Activated CD4-positive, CD25-positive, alpha-beta regulatory T cell treated with anti-CD3 and anti-CD28 coated beads, Interleukin-2, amount 50 U/mL, for 72 hours (primary cell): ENCODE measurements around the gene CCR9.
"Not testable (repeated sequence)": the region's sequence is repeated elsewhere in the genome, so short reads cannot be mapped to it uniquely, and the experiment has no call there.

ENCODE experiments used
- DNase-seq: peaks from one replicate; pipeline ENCODE4 v3.0.0; 2021

The CCR9 gene, protein sequence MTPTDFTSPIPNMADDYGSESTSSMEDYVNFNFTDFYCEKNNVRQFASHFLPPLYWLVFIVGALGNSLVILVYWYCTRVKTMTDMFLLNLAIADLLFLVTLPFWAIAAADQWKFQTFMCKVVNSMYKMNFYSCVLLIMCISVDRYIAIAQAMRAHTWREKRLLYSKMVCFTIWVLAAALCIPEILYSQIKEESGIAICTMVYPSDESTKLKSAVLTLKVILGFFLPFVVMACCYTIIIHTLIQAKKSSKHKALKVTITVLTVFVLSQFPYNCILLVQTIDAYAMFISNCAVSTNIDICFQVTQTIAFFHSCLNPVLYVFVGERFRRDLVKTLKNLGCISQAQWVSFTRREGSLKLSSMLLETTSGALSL

DNA sequence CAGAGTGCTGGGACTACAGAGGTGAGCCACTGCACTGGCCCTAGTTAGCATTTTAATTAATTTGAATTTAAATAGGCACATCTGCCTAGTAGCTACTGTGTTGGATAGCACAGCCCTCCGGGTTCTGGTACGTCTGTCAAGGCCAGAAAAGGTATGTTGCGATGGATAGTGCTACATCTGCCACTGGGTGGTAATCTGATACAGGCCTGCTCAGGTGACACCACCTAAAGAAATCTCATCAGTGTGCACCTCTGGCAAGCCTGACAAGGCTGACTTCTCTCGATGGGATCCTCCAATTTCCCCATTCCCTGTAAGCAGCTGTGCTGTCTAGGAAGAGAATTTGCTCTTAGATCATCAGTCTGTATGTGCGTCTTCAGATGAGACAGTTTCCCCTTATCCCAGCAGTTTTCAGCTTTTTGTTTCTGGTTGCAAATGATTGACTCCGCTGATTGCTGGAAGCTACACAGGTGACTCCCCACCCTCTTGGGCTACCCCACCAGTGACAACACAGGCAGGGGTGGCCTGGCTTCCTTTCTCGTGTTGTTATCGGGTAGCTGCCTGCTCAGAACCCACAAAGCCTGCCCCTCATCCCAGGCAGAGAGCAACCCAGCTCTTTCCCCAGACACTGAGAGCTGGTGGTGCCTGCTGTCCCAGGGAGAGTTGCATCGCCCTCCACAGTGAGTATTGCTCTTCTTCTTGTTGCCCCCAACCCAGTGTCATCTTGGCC is at the start of gene CCR9:
CCR9 (plus strand) TSS at position 565 of the 727 bp plus-strand sequence. CDS start 8,391 bp downstream, outside the sequence.
- no peak for DNase-seq

DNA sequence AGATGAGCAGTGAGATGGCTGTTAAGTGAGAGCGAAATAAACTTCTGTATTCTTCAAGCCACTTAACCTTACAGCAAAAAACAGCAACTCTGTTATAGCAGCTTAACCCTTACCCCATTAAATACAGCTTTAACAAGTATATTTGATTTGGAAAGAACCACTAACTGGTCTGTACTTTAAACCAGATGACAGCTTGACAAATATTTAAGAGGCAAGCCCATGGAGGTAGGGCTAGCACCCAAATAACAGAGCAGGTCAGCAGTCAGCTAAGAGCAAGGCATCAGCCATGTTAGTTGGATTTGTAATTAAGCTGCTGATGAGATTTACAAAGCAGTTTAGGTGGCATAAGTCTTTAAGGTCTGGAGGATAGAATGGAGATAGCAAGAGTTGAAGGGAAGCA is 47.9 kb upstream of the CCR9 start:
- no peak for DNase-seq

DNA sequence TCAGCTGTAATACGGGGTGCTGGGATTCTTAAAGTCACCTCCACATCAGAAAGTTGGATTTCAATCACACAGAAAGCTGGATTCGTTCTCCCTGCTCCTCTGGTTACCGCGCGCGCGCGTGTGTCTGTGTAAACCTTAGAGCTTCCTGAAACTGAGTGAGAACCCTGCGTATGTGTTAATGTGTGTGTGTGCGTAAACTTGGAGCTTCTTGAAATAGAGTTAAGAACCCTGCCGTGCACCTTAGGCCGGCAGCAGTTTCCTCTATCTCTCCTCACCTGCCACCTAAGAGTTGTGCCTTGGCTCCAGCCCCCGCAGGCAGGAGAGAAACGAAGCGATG is 45.0 kb upstream of the CCR9 start:
- DNase-seq: peak; percentile 31

DNA sequence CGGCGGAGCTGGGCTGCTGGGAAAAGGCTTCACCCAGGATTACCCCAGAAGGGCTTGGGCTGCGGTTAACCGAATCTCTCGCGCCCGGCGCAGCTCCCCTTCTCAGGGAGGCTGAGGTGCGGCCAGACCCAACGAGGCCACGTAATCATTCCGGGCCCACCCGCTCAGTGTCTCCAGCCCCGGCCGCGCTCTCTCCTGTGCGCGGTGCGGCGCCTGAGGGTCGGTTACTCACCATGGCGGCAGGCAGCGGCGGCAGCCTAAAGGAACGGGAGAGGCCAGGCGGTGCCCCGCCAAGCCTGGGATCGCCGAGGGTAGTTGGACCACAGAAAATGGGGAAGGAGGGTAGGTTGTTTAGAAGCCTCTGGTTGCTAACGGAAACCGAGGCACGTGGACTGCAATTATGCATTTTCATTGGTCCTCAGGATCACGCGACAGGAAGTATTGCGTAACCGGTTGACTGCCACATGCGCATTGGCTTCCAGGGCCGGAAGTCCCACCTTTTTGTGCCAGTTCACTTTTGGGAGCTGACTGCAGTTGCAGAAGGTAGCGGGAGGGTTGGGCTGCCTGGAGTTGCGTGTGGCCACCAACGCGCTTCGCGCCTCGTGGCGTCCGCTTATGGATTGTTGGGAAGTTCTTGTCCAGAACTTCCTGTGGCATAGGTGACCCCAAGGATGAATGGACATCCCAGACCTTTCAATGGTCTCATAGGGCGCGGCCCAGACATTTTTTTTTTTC is 44.4 kb upstream of the CCR9 start, which contains the start of gene LZTFL1:
LZTFL1 (minus strand) TSS at position 363 of the 735 bp plus-strand sequence; CDS start at position 235, 128 bp downstream.
- peak; percentile 80 for DNase-seq

DNA sequence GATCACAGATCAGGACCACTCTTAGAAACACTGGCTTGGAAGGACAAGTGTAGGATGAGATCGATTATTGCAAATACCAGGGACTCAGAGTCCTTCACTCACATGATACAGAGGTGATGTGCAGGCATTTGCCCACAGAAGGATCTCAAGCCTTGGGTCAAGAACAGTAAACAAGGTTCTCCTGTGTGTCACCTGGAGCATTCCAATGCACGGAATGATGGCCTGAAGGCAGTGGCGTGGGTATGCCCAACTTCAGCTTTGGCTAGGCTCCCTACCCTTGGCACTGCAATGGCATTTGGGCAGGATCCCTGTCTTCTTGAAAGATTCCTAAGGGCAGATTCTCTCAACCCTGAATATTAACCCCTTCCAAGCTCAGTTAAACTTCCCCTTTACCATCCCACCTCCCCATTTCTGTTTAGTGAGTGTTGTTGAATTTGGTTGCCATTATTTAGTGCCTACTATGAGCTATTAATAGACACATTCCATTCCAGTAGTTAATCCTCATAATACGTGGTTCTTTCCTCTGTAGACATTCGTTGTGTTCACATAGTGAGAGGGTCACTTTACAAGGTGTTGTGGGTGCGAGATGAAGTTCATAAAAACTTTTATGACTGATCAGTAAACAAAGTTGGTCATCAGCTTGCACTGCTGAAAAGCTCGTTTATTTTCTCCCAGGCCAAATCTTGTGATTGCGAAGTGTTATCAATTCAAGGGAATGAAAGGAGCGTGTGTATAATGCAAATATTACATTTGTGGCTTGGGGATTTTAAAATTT is 43.3 kb upstream of the CCR9 start:
- DNase-seq: no peak

DNA sequence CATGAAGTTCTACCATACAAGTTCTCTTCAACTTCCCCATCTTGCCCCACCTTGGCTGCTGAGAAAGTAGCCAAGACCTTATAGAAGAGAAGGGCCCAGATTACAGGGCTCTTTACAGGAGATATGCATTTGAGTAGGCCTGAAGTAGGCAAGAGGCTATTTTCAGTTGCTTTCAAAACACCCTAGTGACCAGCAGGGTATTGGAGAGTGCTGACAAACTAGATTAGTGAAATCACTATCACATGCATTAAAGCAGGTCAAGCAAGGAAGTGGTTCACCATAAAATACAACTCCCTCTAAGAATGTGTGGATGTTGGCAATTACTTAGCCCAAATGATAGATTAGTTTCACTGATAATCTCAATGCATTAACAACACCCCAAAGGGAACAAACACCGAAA is 41.7 kb upstream of the CCR9 start:
- DNase-seq: no peak

DNA sequence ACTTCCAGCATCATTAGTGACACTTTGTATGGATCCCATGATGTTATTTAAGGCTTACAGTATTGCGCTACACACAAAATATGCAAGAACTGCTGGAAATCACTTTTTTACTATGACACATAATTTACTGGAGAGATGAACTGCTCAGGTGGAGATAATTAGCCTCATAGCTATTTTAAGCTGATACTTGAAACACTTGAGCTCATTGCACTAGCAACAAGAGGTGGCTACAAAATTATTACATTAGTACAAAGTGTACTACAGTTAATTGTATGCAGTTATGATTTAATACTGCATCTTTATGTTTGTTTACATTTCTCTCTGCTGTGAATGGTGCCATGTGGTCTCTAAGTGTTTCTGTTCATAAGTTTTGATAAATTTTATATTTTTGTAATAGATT is 38.0 kb upstream of the CCR9 start:
- no peak for DNase-seq

DNA sequence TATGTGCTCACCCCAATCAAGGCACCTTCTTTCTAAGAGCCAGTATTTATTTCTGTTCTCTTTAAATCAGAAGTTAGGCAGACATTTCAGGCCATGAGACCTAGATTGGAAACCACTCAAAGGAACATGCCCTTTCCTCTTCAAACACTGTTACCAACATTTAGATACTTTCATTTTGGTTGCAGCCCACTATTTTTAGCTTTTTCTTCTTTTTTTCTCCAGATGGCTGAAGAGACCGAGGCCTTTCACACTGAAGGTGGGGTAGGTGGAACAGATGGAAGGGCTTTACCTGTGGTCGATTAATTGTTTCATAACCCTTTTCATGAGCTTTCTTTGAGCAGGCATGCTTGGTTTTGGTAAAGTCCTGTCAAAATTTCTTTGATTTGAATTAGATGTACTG is 33.5 kb upstream of the CCR9 start:
- no peak for DNase-seq

DNA sequence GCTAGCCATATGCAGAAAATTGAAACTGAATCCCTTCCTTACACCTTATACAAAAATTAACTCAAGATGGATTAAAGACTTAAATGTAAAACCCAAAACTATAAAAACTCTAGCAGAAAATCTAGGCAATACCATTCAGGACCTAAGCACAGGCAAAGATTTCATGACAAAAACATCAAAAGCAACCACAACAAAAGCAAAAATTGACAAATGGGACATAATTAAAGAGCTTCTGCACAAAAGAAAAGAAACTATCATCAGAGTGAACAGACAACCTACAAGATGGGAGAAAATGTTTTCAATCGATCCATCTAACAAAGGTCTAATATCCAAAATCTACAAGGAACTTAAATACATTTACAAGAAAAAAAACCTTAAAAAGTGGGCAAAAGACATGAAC is 30.0 kb upstream of the CCR9 start:
- DNase-seq: not testable (repeated sequence)

DNA sequence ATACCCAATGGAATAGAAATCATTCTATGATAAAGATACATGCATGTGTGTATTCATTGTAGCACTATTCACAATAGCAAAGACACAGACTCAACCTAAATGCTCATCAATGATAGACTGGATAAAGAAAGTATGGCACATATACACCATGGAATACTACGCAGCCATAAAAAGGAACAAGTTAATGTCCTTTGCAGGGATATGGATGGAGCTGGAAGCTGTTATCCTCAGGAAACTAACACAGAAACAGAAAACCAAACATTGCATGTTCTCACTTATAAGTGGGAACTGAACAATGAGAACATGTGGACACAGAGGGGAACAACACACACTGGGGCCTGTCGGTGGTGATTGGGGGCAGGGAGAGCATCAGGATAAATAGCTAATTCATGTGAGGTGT is 29.3 kb upstream of the CCR9 start:
- DNase-seq: not testable (repeated sequence)

DNA sequence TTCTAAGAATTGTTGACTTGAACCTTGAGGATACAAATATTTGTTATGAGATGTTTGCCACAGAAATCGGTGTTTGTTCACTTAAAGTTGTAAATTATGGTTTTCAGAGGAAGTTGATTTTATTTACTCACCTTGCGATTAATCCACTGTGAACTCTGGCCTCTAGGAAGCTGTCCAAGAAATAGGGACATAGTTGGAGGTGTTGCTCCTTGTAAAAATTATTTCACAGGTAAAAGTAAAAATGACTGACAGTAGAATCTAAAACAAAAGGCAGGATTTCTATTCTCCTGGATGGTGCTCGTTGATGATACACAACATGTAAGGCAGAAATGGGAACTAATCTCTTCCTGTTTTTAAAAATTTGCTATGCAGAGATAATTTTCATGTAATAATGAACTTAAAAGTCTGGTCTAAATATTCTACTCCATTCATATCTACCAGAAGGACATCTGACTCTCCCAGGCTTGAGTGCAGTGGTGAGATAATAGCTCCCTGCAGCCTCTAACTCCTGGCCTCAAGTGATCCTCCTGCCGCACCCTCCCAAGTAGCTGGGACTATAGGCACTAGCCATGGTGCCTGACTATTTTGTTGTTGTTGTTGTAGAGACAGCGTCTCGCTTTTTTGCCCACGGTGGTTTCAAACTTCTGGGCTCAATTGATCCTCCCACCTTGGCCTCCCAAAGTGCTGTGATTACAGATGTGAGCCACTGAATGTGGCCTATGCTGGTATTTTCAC is 27.4 kb upstream of the CCR9 start:
- DNase-seq: no peak

DNA sequence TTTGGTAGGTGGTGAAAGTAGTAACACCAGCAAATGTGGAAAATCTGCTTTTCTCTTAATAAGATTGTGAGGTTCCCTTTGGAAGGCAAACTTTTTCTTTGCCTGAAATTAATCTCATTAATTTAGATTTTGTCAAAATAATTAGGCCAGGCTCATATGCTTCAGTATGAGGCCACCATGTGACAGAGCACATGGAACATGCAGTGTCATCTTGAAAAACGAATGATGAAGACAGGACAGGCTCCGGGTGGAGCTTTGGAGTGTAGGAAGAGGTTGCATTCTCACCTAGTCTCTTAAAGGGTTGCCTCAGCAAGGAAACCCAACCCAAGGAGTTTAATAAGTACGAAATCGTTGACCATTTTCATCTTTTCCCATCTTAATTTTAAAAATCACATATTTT is 25.9 kb upstream of the CCR9 start:
- DNase-seq: no peak

DNA sequence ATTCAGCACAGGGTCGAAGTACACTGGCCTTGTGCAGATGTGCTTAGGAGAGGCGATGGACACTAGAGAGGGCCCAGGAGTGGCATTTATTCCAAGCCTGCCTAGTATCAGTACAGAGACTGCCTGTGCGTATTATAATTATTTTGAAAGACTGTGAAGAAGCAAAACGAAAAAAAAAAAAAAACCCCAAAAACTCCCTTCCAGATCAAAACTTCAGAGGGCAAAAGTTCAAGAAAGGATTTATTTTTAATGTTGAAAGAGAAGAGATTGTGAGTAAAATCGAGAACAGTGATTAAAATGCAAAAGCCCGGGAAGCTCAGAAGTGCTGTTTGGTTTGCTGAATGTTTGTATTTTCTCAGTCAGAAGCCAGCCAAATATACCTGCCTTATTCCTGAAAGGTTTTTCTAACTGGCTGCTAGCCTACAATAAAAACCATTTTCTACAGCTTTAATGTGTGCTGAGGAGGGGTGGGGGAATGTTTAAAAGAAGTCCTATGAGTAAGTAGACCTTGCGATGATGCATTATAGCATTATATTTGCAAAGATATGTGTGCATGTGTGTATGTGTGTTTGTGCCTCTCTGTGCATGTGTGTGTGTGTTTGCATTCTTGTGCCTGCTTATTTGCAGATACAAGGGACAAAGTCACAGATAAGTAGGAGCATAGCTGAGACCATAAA is 25.2 kb upstream of the CCR9 start:
- no peak for DNase-seq

DNA sequence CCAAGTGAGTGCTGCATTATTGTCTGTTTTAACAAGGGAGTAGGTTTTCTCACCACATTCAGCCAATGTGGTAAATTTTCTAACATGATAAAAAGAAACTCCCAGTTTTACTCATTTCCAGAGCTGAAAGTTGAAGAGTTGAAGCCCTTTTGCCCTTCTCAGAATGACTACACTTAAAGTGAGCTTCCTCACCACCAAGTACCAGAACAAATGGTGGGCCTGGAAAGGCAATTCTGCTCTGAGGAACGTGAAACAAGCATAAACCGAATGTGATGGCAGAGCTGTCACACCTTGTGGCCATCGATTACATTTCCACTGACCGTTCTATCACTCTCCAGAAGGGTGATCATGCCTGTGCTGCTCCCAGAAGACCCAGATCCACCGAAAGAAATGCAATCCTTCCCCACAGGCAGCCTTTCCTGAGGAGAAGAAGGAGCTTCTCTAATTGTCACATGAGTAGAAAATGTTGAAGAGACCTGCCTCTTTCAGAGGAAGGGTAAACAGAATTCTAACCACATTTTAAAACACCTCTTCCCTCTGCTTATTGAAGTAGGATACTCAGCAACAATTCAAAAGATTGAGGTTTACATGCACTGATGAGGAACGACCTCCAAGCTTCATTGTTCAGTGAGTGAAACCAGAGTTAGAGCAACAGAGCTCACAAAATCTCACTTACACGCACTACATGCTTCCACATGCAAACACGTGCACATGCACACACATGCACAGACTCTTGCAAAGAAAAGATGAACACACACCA is 21.4 kb upstream of the CCR9 start:
- DNase-seq: no peak

DNA sequence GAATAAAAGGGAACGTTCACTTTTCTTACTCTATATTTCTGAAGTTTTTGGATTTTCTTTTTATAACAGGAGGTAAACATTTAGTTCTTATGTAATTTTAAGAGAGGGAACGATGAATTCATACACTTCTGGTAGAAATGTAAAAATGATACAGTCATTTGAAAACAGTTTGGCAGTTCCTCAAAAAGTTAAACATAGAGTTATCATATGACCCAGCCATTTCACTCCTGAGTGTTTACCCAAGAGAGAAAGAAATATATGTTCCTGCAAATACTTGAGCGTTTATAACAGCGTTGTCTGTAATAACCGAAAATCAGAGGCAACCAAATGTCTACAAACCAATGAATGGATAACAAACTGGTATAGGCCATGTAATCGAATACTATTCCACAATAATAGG is 20.8 kb upstream of the CCR9 start:
- DNase-seq: no peak

DNA sequence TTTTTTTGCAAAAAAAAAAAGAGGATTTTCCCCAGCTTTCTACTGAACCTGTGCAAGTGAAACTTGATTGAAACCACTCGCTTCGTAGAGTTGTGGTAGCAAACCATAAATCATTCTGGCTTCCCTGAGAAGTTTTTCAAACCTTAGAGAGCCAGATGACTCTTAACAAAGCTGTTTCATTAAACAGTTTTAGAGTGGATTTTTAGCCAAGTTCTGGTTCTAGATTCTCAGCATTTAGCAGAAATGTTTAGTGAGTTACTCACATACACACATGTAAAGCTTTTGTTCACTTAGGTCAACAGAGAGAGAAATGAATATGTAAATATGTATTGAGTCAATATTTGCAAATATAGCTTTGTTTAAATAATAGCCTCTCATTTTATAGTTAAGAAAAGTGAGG is 18.1 kb upstream of the CCR9 start:
- no peak for DNase-seq

DNA sequence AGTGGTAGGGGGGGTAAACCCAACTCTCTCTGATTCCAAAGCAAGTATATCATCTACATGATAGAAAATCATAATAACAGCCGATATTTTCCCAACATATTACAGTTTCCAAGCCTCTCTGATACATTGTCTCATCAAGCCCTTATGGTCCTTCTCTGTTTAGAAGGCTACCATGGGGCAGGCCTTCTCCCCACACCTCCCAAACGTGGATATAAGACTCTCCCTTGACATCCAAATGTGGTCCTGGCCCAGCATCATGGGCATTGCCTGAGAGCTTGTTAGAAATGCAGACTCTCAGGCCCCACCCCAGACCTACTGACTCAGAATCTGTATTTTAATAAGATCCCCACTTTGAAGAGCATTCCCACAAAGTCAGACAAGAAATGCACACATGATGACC is 17.7 kb upstream of the CCR9 start:
- DNase-seq: no peak

DNA sequence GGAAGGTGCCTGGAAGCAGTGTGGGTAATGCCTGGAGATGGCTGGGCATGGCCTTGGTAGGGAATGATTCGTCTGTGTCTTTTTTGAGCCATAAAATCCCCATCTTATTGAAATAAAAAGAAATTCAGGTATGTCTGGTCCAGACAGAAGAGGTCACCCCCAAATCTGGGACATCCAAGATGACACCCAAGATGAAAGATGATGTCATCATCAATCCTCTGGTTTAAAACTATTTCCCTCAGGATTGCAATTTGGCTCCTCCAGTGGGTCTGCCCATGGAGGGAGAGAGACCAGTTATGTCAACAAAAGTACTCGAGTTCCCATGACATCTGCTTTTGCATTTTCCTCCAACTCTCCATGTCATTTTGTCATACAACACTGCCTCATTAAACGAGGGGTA is 16.7 kb upstream of the CCR9 start:
- no peak for DNase-seq

DNA sequence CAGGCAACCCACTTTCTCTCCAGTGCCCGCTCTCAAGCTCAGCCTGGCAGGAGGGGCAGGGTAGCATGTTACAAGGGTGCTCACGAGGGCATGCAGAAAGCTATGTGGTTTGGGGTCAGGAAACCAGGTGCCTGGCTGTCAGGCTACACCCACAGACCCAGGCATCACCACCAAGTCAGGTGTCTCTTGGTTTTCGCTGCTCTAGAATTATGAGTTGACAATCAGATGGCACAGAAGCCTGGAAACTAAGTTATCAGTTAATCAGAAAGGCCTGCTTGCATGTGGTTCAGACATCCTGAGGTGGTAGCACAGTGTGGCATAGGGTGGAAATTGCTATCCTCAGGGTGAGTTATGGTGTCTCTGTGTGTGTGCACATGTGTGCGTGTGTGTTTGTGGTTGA is 16.2 kb upstream of the CCR9 start:
- peak; percentile 40 for DNase-seq

DNA sequence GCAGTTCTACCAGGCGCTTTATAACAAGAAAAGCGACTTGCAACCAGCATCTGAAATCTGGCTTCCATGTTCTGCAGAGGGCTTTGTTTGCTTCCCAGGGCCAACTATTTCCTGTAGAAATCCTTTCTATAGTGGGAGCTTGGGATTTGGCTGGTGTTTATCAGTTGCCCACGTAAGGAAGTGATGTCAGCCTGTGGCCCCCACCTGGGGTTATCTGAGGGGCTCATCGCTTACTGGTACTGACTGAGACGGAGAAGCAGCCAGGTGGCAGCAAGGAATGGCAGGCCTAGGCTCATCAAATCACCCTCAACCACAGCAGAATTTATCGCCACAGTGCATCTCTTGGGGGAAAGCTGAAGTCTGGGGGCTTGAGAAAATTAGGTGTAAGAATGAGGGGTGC is 14.6 kb upstream of the CCR9 start:
- DNase-seq: no peak

DNA sequence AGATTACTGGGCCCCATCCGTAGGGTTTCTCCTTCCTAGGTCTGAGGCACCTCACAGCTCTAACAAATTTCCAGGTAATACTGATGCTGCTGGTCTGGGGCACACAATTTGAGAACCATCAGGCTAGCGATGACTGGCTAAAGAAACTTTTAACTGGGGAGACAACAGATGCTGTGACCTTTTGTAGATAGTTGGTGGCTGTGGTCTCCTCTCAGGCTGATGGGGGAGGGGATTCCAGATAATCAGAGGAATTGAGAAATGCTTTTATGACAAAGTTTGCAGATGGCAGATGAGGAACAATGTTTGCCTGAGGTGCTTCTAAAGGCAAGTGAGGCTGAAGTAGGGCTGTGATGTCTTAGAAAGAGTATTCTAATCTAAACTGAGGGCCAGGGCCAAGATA is 13.8 kb upstream of the CCR9 start:
- DNase-seq: no peak
